A204.1 (cell line): ENCODE results near the gene PLEKHA8.

ENCODE experiments used
- FAIRE-seq: peaks from 2 replicates; lab custom pipeline; 2012; peaks lifted over from hg19 to GRCh38; lab: Jason Lieb, UNC

The PLEKHA8 gene

GRCh38 chr7:30028216-30028748, at the start of gene PLEKHA8:
PLEKHA8 (plus strand) TSS chr7:30028412; CDS start chr7:30028763, 351 bp downstream.
- FAIRE-seq, result no peak

DNA sequence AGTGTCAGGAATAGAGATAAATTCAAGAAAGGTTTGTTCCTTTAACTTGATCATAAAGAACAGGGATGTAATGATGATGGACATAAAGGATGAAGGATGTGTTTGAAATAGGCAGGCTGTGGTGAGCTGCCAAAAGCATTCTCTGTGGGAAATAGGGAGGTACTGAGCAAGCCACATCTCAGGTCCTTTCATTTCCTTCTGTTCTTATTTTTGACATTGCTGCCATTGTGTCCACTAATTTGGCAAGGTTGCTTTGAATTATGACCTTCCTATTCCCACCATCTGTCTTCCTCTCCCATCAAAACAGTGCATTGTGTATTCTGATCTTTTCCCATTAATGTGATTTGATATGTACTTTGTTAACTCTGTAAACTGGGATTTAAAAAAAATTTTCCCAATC, 48.1 kb upstream of the PLEKHA8 start:
- no peak for FAIRE-seq

- FAIRE-seq, result no peak
These were observed 41.1 kb upstream of the PLEKHA8 start for GRCh38 chr7:29987083-29987482.

- no peak for FAIRE-seq
These were observed 40.3 kb upstream of the PLEKHA8 start for GRCh38 chr7:29987811-29988317.

GRCh38 chr7:29988424-29989256, 39.6 kb upstream of the PLEKHA8 start:
- FAIRE-seq, result no peak

- FAIRE-seq, result no peak
These were observed 38.8 kb upstream of the PLEKHA8 start, which contains the start of gene SCRN1 for GRCh38 chr7:29989257-29989995. SCRN1 (minus strand) TSS chr7:29989801; CDS start chr7:29969067, 20,734 bp downstream.

GRCh38 chr7:29990931-29991330, 37.3 kb upstream of the PLEKHA8 start:
- FAIRE-seq, result no peak

- no peak for FAIRE-seq
These were observed 36.3 kb upstream of the PLEKHA8 start for GRCh38 chr7:29991937-29992336.

GRCh38 chr7:29993140-29993539, 35.1 kb upstream of the PLEKHA8 start:
- FAIRE-seq, result no peak

DNA sequence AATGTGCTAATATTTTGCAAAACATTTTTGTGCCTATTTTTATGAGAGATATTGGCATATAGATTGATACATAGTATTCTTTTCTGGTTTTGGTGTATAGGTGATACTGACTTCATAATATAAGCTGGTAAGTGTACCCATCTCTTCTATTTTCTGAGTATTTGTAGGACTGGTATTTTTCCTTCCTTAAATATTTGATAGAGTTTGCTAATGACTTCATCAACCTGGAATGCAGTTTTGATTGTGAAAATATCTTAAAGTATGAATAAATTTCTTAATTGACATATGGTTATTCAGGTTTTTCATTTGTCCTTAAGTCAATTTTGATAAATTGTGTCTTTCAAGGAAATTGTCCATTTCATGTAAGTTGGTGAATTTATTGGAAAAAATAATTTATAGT, 32.6 kb upstream of the PLEKHA8 start:
- FAIRE-seq, result no peak

DNA sequence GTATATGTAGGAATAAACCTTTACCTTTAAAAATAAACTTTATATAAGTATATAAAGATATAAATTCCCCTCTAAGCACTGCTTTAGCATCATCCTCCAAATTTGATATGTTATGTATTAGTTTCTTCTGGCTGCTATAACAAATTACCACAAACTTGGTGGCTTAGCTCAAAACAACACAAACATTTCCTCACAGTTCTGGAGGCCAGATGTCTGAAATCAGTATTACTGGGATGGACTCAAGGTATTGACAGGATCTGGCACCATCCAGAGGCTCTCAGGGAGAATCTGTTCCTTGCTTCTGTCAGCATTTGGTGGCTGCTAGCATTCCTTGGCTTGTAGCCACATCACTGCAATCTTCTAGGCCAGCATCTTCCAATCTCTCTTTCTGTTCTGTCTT, 31.9 kb upstream of the PLEKHA8 start:
- no peak for FAIRE-seq

- no peak for FAIRE-seq
These were observed 29.7 kb upstream of the PLEKHA8 start for GRCh38 chr7:29998489-29998888.

DNA sequence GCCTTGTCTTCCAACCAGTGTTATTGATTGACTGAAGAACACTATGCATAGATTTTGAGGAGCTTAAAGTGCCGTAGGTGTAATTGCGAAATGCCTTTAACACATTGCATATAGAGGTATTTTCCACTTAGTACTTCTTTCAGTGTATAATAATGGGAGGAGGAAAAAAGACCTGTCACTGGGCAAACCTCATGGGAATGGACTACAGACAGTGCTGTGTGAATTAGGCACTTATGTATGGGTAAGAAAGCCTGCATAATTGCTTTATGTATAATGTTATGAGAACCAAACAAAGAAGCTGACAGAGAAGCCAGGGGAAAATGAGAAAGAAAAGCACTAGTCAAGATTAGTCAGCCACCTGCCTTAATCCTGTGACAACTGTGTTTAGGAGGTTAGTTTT, 26.2 kb upstream of the PLEKHA8 start:
- no peak for FAIRE-seq

DNA sequence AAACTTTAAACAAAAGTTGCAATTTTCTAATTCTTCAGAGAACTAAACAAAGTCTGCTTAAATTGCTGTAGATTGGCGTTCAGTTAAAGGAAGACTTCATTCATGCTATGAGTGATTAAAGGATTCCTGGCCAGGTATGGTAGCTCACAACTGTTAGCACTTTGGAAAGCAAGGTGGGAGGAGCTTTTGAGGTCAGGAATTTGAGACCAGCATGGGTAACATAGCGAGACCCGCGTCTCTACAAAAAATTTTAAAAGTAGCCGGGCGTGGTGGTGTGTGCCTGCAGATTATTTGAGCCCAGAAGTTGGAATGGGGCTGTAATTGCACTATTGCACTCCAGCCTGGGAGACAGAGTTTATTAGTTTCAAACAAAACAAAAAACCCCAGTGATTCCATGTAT, 25.1 kb upstream of the PLEKHA8 start:
- FAIRE-seq, result no peak

GRCh38 chr7:30005464-30005863, 22.7 kb upstream of the PLEKHA8 start:
- no peak for FAIRE-seq

DNA sequence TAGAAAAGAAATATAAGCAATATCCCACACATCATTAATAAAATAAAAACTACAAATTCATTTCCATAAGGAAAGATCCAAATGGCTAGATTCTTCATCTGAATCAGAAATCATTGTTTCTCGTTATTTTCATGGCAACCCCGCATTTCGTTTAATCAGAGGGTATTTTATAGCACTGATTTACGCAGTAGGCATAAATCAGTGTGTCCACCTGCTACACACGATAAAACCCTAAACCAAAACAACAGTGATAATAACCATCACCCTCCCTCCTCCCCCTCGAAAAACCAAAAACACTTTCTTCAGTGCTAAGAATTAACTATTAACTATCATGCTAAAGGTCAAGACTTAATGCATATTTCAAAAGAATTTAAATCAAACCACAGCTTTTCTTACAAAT, 18.2 kb upstream of the PLEKHA8 start:
- no peak for FAIRE-seq

DNA sequence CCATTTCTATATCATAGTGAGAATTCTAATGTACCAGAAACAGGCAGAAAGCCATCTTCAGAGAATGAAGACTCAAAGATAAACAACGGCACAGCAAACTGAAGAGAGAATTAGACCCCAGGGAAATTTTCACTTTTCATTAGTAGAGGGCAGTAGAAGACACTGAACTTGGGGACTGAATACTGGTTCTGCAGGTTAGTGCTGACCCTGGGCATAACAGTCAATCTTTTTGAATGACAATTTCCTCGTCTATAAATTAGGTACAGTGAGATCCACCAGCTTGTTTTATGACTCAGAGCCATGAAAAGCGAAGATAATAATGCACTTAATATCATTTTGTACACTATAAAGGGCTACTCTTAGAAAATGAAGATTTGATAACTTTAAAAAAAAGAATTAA, 15.5 kb upstream of the PLEKHA8 start:
- FAIRE-seq, result no peak

DNA sequence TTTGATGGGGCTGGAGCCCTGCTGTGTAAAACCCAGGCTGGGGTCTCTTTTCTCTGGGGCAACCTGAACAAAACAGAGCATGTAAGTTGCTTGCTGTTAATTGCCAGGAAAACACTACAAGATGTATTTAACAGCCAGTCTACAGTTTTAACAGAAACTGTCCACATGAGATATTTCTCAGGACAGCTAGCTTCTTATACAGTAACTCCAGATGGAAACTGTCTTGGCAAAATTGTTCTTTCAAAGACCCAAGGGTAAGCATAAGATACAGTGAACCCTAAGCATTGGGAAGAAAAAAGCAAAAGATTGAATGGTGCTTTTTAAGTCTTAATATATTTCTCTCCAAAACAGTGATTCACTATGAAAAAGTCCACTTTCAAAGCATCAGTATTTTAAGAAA, 9.8 kb upstream of the PLEKHA8 start:
- no peak for FAIRE-seq

DNA sequence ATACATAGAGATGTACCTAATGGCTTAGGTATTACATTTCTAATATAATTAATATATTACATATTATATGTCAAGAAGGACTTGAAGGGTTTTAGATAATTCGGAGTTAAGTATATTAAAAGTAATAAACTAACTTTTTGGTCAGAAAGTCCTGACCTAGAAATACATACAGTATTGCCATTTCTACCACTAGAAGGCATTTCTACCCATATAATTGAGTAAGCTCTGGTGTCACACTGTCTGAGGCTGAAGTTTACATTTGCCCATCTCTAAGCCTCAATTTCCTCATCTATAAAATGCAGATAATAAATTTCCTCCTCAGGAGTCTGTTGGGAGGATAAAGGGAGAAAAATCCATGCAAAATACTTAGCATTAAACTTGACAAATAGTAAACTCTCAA, 8.8 kb upstream of the PLEKHA8 start:
- FAIRE-seq, result no peak

GRCh38 chr7:30019960-30020359, 8.3 kb upstream of the PLEKHA8 start:
- FAIRE-seq, result no peak

DNA sequence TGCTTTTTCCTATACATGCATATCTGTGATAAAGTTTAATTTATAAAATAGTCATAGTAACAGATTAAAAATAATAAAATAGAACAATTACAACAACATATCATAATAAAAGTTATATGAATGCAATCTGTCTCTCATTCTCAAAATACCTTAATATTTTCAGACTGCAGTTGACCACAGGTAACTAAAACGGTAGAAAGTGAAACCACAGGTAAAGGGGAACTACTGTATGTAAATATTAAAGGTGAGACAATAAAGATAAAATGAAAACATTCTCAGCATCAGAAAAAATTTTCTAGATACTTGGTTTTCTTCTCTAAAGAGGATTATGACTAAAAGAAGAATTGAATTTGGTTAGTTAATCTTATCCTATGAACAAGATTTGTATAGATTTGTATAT, 7.7 kb upstream of the PLEKHA8 start:
- peak; percentile 21 for FAIRE-seq

DNA sequence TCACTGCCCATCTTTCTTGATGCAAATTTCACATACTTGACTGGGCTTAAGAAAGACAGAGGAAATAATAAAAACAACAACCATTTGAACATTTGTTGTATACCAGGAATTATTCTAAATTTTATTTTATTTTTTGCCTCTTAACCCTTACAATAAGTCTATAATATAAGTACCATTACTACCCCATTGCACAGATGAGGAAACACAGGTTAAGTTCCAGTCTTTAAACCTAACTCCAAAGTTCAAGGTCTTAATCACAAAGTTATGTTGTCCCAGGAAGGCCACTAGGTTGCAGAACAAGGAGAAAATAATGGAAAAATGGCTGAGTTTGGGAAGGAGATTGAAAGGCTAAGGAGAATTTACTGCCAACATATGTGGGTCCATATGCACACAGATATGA, 5.2 kb upstream of the PLEKHA8 start:
- no peak for FAIRE-seq

DNA sequence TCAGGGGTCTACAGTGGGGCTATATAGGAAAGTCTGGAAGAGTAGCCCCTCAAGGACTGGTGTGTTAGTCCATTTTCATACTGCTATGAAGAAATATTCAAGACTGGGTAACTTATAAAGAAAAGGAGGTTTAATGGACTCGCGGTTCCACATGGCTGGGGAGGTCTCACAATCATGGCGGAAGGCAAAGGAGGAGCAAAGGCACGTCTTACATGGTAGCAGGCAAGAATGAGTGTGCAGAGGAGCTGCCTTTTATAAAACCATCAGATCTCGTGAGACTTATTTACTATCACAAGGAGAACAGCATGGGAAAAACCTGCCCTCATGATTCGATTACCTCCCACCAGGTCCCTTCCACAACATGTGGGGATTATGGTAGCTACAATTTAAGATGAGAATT, 4.7 kb upstream of the PLEKHA8 start:
- FAIRE-seq, result no peak
